HFF-Myc (cell line): ENCODE results near the gene LSM14B.

Experiments
- DNase-seq: peaks from one replicate; pipeline ENCODE4 v3.0.0-alpha.2; 2011; ENCODE audit warnings: low read depth; ENCODE audit errors: extremely low read depth
- H3K4me3 ChIP-seq: replicated peaks from 2 replicates; pipeline ENCODE4 v1.5.1; 2011; ENCODE audit warnings: low read depth, mild to moderate bottlenecking, control low read depth, low read length
- TF ChIP-seq, protein P1 (sequence below): IDR thresholded peaks from 2 replicates; pipeline ENCODE4 v1.5.1; 2012; ENCODE audit warnings: mild to moderate bottlenecking, low read depth, low read length, control low read depth; ENCODE audit errors: missing control alignments

Gene LSM14B

DNA sequence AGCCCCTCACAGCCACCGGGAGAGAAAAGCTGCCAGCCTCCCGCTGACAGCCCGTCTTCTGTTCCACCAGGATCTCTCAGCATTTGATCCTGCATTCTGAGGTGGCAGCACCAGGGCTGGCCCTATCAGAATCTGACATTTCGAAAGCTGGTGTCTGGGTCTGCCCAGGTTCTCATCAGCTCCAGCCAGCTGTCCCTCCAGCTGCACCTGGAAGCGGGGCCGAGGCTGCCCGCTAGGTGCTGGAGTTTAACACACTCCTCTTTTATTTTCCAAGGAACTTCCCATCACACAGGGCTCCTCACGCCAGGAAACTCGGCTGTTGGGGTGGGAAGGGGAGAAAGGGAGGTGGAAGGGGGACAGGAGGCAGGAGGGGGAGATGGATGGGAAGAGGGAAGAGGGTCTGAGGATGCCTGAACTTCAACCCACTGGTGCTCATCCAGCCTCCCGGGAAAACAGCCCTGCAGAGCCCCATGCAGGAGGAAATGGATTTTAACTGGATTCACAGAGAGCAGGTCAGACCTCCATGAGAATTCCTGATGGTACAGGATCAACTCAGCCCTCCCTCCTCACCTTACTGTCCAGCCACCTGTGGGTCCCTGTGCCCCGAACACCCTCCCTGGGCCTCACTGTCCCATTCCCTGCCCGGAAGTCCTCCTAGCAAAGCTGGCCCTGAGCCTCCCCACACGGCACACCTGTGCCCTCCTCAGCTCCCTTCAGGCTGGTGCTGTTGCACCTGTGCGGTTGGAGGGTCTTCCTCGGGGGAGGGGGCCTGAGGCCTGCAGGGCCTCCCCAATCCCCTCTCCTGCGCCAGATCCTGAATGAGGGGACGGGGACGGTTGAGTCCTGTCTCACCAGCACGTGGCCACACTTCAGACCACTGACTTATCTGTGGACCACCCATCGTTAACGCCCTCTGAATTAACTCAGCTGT is 3.9 kb upstream of the LSM14B start:
- DNase-seq: no peak
- H3K4me3 ChIP-seq: no peak overlapping the region
- TF ChIP-seq, protein P1, sequence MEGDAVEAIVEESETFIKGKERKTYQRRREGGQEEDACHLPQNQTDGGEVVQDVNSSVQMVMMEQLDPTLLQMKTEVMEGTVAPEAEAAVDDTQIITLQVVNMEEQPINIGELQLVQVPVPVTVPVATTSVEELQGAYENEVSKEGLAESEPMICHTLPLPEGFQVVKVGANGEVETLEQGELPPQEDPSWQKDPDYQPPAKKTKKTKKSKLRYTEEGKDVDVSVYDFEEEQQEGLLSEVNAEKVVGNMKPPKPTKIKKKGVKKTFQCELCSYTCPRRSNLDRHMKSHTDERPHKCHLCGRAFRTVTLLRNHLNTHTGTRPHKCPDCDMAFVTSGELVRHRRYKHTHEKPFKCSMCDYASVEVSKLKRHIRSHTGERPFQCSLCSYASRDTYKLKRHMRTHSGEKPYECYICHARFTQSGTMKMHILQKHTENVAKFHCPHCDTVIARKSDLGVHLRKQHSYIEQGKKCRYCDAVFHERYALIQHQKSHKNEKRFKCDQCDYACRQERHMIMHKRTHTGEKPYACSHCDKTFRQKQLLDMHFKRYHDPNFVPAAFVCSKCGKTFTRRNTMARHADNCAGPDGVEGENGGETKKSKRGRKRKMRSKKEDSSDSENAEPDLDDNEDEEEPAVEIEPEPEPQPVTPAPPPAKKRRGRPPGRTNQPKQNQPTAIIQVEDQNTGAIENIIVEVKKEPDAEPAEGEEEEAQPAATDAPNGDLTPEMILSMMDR: no peak

DNA sequence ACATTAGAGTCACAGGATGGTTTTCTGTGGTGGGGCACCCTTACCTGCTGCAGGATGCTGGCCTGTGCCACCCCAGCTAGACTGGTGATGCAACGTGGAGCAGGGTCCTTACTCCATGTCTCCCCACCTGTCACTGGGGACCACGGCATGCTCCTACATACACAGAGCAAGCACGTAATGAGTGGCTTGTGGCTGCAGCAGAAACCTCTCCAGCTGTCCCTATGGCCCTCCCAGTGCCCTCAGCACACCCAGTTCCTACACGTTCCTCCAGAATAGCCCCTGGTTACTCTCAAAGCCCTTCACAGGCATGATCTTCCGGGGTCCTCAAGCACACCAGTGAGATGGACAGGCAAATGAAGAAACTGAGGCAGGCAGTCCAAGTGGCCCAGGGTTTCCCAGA is 3.2 kb upstream of the LSM14B start:
- H3K4me3 ChIP-seq: no peak overlapping the region
- DNase-seq: no peak
- TF ChIP-seq, protein P1: no peak

- DNase-seq: no peak
- no peak overlapping the region for H3K4me3 ChIP-seq
- TF ChIP-seq, protein P1: no peak
Measured at GRCh38 chr20:62119591-62120364, 2.5 kb upstream of the LSM14B start.

DNA sequence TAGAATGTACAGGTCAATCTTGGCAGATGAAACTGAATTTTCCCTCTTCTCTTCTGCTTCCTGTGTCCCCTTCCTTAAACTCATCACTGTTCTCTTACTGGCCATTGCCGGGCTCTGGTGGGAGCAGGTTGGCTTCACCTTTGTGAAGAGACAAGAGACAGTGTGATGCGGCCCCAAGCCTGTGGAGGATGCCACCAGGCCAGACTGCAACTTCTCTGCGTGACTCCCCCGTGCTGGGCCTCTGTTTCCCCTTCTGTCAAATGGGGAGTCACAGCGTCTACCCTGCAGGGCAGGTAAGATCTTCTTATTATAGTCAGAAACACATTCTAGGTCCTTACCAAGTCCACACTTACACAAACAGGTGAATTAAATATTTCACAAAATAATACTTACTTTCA is 1.9 kb upstream of the LSM14B start:
- H3K4me3 ChIP-seq: no peak overlapping the region
- TF ChIP-seq, protein P1: no peak

DNA sequence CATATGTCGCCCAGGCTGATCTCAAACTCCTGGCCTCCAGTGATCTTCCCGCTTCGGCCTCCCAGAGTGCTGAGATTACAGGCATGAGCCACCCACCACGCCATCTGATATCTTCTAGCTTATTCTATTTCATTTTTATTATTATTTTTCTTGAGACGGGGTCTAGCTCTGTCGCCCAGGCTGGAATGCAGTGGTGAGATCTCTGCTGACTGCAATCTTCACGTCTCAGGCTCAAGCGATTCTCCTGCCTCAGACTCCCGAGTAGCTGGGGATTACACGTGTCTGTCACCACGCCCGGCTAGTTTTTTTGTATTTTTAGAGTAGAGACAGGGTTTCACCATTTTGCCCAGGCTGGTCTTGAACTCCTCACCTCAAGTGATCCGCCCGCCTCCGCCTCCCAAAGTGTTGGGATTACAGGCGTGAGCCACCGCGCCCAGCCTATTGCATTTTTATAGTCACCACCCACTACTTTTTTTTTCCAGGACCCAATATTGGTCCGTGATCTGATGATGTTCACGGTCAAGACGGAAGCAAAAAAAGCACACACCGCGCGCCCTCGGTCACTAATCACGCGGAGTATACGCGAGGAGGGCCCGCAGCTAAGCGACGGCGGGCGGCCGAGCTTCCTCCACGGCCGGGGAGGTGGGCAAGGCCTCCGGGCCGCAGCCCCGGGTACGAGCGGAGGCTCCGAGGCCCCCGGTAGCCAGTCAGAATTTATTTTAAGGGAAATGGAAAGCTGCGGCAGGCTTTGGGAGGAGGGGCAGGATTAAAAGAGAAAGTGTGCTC is 1.1 kb upstream of the LSM14B start:
- TF ChIP-seq, protein P1: no peak
- peak overlapping the region; percentile 55 for H3K4me3 ChIP-seq
- no peak for DNase-seq

More for the DNA sequence above, 1.9 kb upstream of the LSM14B start:
- no peak for DNase-seq

DNA sequence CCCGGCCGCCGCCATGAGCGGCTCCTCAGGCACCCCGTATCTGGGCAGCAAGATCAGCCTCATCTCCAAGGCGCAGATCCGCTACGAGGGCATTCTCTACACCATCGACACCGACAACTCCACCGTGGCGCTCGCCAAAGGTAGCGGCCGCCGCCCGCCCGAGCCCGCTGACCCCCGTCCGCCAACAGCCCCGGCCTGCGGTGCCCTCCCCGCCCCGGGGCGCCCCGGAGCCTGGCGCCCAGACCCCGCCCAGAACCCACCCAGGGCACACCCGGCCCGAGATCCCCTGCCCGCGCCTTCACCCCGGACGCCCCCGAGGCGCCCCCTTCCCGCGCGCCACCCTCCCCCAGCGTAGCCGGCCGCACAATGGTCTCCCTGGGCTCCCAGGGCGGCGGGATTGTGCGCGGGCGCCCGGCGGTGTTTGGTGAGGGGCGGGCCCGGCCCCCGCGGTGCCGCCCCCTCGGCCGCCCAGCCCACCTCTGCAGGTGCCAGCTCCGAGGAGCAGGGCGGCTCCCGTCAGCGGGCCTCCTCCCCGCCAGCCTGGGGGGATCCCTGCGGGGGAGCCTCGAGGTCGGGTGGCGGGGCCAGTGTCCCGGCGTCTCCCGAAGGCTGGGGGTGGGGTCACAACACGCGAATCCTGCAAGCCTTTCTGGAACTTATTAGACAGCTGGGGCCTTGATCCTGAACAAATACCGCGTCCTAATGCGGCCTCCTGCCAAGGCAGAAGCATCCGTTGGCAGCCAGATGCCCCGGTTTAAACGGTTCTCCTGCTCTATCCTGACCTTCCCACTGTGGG is 577 bp downstream of the LSM14B start:
- H3K4me3 ChIP-seq: peak overlapping the region; percentile 64
- no peak for DNase-seq
- TF ChIP-seq, protein P1: no peak
